IPS-18a (cell line): ENCODE data around the gene KCNE2.
"Not testable (repeated sequence)": the region's sequence is repeated elsewhere in the genome, so short reads cannot be mapped to it uniquely, and the experiment has no call there.

Source experiments
- H3K27ac ChIP-seq: one replicate; pipeline ENCODE4 v1.5.1; 2013; ENCODE audit warnings: low read length
- H3K27me3 ChIP-seq: one replicate; pipeline ENCODE4 v1.6.1; 2013; ENCODE audit warnings: mild to moderate bottlenecking, low read length; ENCODE audit not compliant: control insufficient read depth, insufficient read depth
- H3K36me3 ChIP-seq: one replicate; pipeline ENCODE4 v1.6.1; 2013; ENCODE audit warnings: low read depth, low read length; ENCODE audit not compliant: control insufficient read depth
- H3K4me1 ChIP-seq: one replicate; pipeline ENCODE4 v1.6.1; 2013; ENCODE audit warnings: low read depth, low read length; ENCODE audit not compliant: control insufficient read depth
- H3K4me3 ChIP-seq: one replicate; pipeline ENCODE4 v1.5.1; 2013; ENCODE audit warnings: low read length
- H3K9ac ChIP-seq: one replicate; pipeline ENCODE4 v1.6.1; 2013; ENCODE audit warnings: mild to moderate bottlenecking, low read length, moderate library complexity
- H3K9me3 ChIP-seq: one replicate; pipeline ENCODE4 v1.6.1; 2013; ENCODE audit warnings: low read depth, low read length; ENCODE audit not compliant: control insufficient read depth

The KCNE2 gene

GRCh38 chr21:34374940-34375618, 11.3 kb downstream of the KCNE2 start, which contains the start of gene SMIM11:
SMIM11 (plus strand) TSS chr21:34375507; CDS start chr21:34379505, 3,998 bp downstream.
- not testable (repeated sequence) for H3K27ac ChIP-seq, H3K27me3 ChIP-seq, H3K9me3 ChIP-seq, H3K9ac ChIP-seq, H3K36me3 ChIP-seq, H3K4me1 ChIP-seq, H3K4me3 ChIP-seq

GRCh38 chr21:34375619-34375972, 11.8 kb downstream of the KCNE2 start:
- H3K9ac ChIP-seq, H3K9me3 ChIP-seq, H3K36me3 ChIP-seq, H3K27ac ChIP-seq, H3K4me3 ChIP-seq, H3K4me1 ChIP-seq, H3K27me3 ChIP-seq: not testable (repeated sequence)

GRCh38 chr21:34383138-34383537, 19.3 kb downstream of the KCNE2 start:
- H3K4me1 ChIP-seq, H3K36me3 ChIP-seq, H3K27me3 ChIP-seq, H3K27ac ChIP-seq, H3K4me3 ChIP-seq, H3K9ac ChIP-seq, H3K9me3 ChIP-seq: not testable (repeated sequence)

GRCh38 chr21:34383724-34384415, 20.1 kb downstream of the KCNE2 start:
- H3K27me3 ChIP-seq, H3K4me1 ChIP-seq, H3K27ac ChIP-seq, H3K9me3 ChIP-seq, H3K36me3 ChIP-seq, H3K9ac ChIP-seq, H3K4me3 ChIP-seq: not testable (repeated sequence)

GRCh38 chr21:34400522-34400921, 36.7 kb downstream of the KCNE2 start:
- H3K27me3 ChIP-seq, H3K9me3 ChIP-seq, H3K27ac ChIP-seq, H3K9ac ChIP-seq, H3K4me3 ChIP-seq, H3K36me3 ChIP-seq, H3K4me1 ChIP-seq: not testable (repeated sequence)

- H3K27me3 ChIP-seq, H3K36me3 ChIP-seq, H3K9ac ChIP-seq, H3K9me3 ChIP-seq, H3K27ac ChIP-seq, H3K4me1 ChIP-seq, H3K4me3 ChIP-seq: not testable (repeated sequence)
Observed at GRCh38 chr21:34404742-34405141, 40.9 kb downstream of the KCNE2 start.

GRCh38 chr21:34405686-34406085, 41.9 kb downstream of the KCNE2 start:
- H3K4me3 ChIP-seq, H3K36me3 ChIP-seq, H3K27me3 ChIP-seq, H3K4me1 ChIP-seq, H3K27ac ChIP-seq, H3K9me3 ChIP-seq, H3K9ac ChIP-seq: not testable (repeated sequence)

- H3K4me3 ChIP-seq, H3K27me3 ChIP-seq, H3K9me3 ChIP-seq, H3K9ac ChIP-seq, H3K27ac ChIP-seq, H3K4me1 ChIP-seq, H3K36me3 ChIP-seq: not testable (repeated sequence)
Observed at GRCh38 chr21:34406102-34406501, 42.3 kb downstream of the KCNE2 start.

- H3K9ac ChIP-seq, H3K4me3 ChIP-seq, H3K4me1 ChIP-seq, H3K27me3 ChIP-seq, H3K36me3 ChIP-seq, H3K27ac ChIP-seq, H3K9me3 ChIP-seq: not testable (repeated sequence)
Observed at GRCh38 chr21:34406676-34407075, 42.9 kb downstream of the KCNE2 start.

GRCh38 chr21:34407294-34407693, 43.5 kb downstream of the KCNE2 start:
- H3K27ac ChIP-seq, H3K27me3 ChIP-seq, H3K36me3 ChIP-seq, H3K4me1 ChIP-seq, H3K9me3 ChIP-seq, H3K9ac ChIP-seq, H3K4me3 ChIP-seq: not testable (repeated sequence)

- H3K36me3 ChIP-seq, H3K9me3 ChIP-seq, H3K9ac ChIP-seq: not testable (repeated sequence)
Observed at GRCh38 chr21:34417448-34418077, 53.8 kb downstream of the KCNE2 start.

More at GRCh38 chr21:34417448-34418077, 53.8 kb downstream of the KCNE2 start:
- H3K4me3 ChIP-seq, H3K4me1 ChIP-seq, H3K27me3 ChIP-seq, H3K27ac ChIP-seq: not testable (repeated sequence)
